CD4-positive, CD25-positive, alpha-beta regulatory T cell (primary cell): Measurements from ENCODE around the gene GRHPR. TPM values are rescaled to one million over a fixed set of nuclear protein-coding genes. Genes with fewer than 3 reads are reported as not detected.
A peak's percentile ranks its signal among the peaks of the same experiment; 100 is the strongest.
"Not testable (repeated sequence)": the region's sequence is repeated elsewhere in the genome, so short reads cannot be mapped to it uniquely, and the experiment has no call there.

Experiments used
- ATAC-seq, 2 donors: fragments of 150-1000 bp; cut with Tn5 transposase; one replicate each; pipeline ENCODE4 v1.10.0; 2021; ENCODE audit warnings: low read depth in 2 of 2, moderate number of reproducible peaks in 2 of 2, moderate library complexity in 1 of 2
- DNase-seq, 3 donors: peaks; one replicate each; pipeline versions ENCODE4 v3.0.0 to v3.0.0-alpha.2; 2012 to 2022; ENCODE audit warnings: mixed read lengths in 1 of 3
- H3K27ac ChIP-seq: one replicate; pipeline ENCODE4 v1.7.0; 2013; ENCODE audit warnings: mild to moderate bottlenecking, low read length; ENCODE audit not compliant: insufficient read depth, poor library complexity, severe bottlenecking
- H3K27me3 ChIP-seq: one replicate; pipeline ENCODE4 v1.7.0; 2013; ENCODE audit warnings: low read length; ENCODE audit not compliant: control insufficient read depth, insufficient read depth
- H3K36me3 ChIP-seq: one replicate; pipeline ENCODE4 v1.7.0; 2013; ENCODE audit warnings: mild to moderate bottlenecking, low read length, moderate library complexity; ENCODE audit not compliant: control insufficient read depth, insufficient read depth
- H3K4me1 ChIP-seq: 2 replicates; pipeline ENCODE4 v1.7.0; 2013; ENCODE audit warnings: mild to moderate bottlenecking, low read length; ENCODE audit not compliant: insufficient read depth, control insufficient read depth, poor library complexity, severe bottlenecking
- H3K4me3 ChIP-seq: one replicate; pipeline ENCODE4 v1.7.0; 2013; ENCODE audit warnings: low read depth, mild to moderate bottlenecking, low read length, moderate library complexity
- H3K9me3 ChIP-seq, 2 experiments: 1 replicate in 1 of 2; 2 replicates in 1 of 2; pipeline ENCODE4 v1.7.0; 2013; ENCODE audit warnings: low read length in 2 of 2, mild to moderate bottlenecking in 1 of 2, moderate library complexity in 1 of 2; ENCODE audit not compliant: control insufficient read depth in 2 of 2
- H3K27ac Mint-ChIP-seq, 3 donors: one replicate each; pipeline ENCODE4 v1.8.0; 2020 to 2022; ENCODE audit warnings: mild to moderate bottlenecking in 3 of 3, mixed read lengths in 3 of 3, moderate library complexity in 2 of 3
- H3K27me3 Mint-ChIP-seq: one replicate; pipeline ENCODE4 v1.8.0; 2022; ENCODE audit warnings: mild to moderate bottlenecking, mixed read lengths
- H3K36me3 Mint-ChIP-seq: one replicate; pipeline ENCODE4 v1.8.0; 2020; ENCODE audit warnings: mixed read lengths
- H3K4me1 Mint-ChIP-seq, 4 donors: one replicate each; pipeline ENCODE4 v1.8.0; 2020 to 2022; ENCODE audit warnings: mixed read lengths in 4 of 4, mild to moderate bottlenecking in 1 of 4
- H3K4me3 Mint-ChIP-seq, 4 donors: one replicate each; pipeline ENCODE4 v1.8.0; 2020 to 2022; ENCODE audit warnings: mild to moderate bottlenecking in 4 of 4, mixed read lengths in 4 of 4, moderate library complexity in 3 of 4
- H3K9me3 Mint-ChIP-seq, 7 donors: one replicate each; pipeline ENCODE4 v1.8.0; 2020 to 2022; ENCODE audit warnings: mixed read lengths in 7 of 7, mild to moderate bottlenecking in 3 of 7, moderate library complexity in 2 of 7
- polyA plus RNA-seq, 4 donors: library from polyadenylated mRNA; unstranded; fragments of 300-500 nt; fragmentation: Illumina TruSeq; gene quantifications; one replicate each; pipeline ENCODE4 v1.2.3, GENCODE V29; 2021
- total RNA-seq: library from RNA; stranded (reverse); gene quantifications from one replicate; pipeline ENCODE4 v1.2.3, GENCODE V29; 2022

GRHPR gene
- total and polyA plus RNA-seq, 5 donors from 2014 or later: 36.6 to 73.9 (median 68.6) TPM

DNA sequence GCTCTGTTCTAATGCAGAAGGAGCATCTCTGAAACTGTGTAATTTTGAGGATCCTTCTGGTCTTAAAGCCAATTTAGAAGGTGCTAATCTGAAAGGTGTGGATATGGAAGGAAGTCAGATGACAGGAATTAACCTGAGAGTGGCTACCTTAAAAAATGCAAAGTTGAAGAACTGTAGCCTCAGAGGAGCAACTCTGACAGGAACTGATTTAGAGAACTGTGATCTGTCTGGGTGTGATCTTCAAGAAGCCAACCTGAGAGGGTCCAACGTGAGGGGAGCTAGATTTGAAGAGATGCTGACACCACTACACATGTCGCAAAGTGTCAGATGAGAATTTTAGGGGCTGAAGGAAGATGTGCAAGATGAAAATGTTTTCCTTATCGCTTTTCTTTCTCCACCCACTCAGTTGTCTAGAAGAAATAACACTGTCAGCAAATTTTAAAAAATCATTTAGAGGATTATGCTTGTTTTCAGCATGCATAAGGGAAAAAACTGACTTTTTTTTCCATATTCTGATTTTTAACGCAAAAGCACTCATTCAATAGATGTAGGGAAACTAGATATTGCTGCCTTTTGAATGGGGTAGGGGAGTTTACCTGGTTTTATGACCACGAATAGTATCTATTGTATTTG lies 55.6 kb downstream of the GRHPR start:
- H3K27me3 Mint-ChIP-seq: peaks cover 39% of the 10 kb centered on the region
- peaks cover 13 to 14% of the 10 kb centered on the region in 2 experiments for H3K9me3 ChIP-seq
- not testable (repeated sequence) for H3K4me3 ChIP-seq, H3K36me3 Mint-ChIP-seq, H3K9me3 Mint-ChIP-seq, H3K27ac Mint-ChIP-seq, DNase-seq, H3K36me3 ChIP-seq, ATAC-seq, H3K4me1 ChIP-seq, H3K4me1 Mint-ChIP-seq, H3K4me3 Mint-ChIP-seq, H3K27ac ChIP-seq
- H3K27me3 ChIP-seq: peaks cover 13% of the 10 kb centered on the region

DNA sequence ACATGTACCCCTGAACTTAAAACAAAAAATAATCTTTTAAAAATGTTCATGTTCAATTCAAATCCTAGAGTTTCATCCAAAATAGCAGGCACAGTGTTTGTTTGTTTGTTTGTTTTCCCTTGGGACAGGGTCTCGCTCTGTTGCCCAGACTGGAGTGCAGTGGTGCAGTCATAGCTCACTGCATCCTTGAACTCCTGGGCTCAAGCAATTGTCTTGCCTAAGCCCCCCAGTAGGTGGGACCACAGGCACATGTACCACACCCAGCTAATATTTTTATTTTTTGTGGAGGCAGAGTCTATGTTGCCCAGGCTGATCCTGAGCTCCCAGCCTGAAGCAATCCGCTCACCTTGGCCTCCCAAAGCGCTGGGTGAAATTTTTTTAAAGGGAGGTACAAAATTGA lies 58.3 kb downstream of the GRHPR start:
- Histone ChIP-seq H3K27me3 (peaks cover 13% of the 10 kb centered on the region), H3K9me3 (no peaks in the 10 kb centered on the region), H3K36me3 (no peaks in the 10 kb centered on the region), H3K4me3 (no peak overlapping the region), H3K27ac (no peak overlapping the region), H3K4me1 (peaks cover 7% of the 10 kb centered on the region)
- H3K27me3 Mint-ChIP-seq: peaks cover 32% of the 10 kb centered on the region
- DNase-seq (no peak), ATAC-seq (no peak)
- peaks cover 0 to 1% (median 0%) of the 10 kb centered on the region in 7 donors for H3K9me3 Mint-ChIP-seq
- H3K4me3 Mint-ChIP-seq: no peak overlapping the region
- peaks cover 5 to 12% (median 10%) of the 10 kb centered on the region in 4 donors for H3K4me1 Mint-ChIP-seq
- H3K27ac Mint-ChIP-seq: no peak overlapping the region
- no peaks in the 10 kb centered on the region for H3K36me3 Mint-ChIP-seq

DNA sequence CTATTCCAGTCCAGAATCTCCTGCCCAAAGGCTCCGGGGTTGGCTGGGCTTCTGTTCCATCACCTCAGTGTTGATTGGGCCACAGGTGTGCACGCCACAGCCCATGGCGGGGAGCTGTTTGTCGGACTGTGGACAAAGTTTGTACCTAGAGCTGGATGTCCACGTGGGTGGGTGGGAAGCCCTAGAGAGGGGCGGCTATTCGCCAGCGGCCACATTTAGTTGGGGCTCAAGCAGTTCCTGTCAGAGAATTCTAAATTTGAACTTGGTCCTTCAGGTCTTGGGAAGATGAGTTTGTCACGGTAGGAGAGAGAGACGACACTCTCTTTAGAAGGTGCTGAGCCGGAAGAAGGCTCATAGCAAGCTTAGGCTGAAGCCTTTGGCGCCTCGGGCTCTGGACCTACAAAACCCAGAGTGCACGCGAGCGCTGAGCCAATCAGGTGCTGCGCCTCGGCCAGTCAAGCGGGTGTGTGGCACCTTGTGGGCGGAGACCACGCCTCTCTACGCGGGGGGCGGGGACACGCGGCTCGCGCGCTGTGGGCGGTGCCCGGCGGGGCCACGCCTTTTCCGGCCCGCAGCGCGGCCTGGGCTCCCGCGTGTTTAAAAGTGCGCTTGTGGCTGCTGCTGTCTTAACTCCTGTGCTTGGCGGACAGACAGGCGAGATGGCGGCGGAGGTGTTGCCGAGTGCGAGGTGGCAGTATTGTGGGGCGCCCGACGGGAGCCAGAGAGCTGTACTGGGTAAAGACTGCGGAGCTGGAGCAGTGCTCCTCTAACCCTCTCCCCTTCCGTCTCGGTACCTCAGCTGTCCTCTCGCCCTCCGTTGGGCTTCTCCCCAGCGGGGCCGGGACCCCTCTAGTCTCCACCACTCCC lies 63.1 kb downstream of the GRHPR start, which contains the start of gene POLR1E:
TSS of gene POLR1E (plus strand) at position 560 of the 867 bp plus-strand sequence. CDS start at position 660, 100 bp downstream.
- peak within 1 kb of the TSS; percentile 78 for H3K4me3 ChIP-seq
- peak within 1 kb of the TSS; percentile 95 to 97 (median 96) for H3K27ac Mint-ChIP-seq
- DNase-seq: peak; percentile 93 to 98 (median 96)
- peaks cover 33% of the 10 kb centered on the region for H3K4me1 ChIP-seq
- peak within 1 kb of the TSS; percentile 94 to 97 (median 96) for H3K4me3 Mint-ChIP-seq
- peaks cover 5 to 49% (median 34%) of the 10 kb centered on the region in 4 donors for H3K4me1 Mint-ChIP-seq
- peaks cover 15% of the 10 kb centered on the region for H3K36me3 Mint-ChIP-seq
- peak; percentile 98 for ATAC-seq
- H3K9me3 Mint-ChIP-seq: peaks cover 0 to 2% (median 0%) of the 10 kb centered on the region in 7 donors
- H3K27me3 ChIP-seq: peaks cover 6% of the 10 kb centered on the region
- peaks cover 11% of the 10 kb centered on the region for H3K27me3 Mint-ChIP-seq
- H3K27ac ChIP-seq: peak within 1 kb of the TSS; percentile 75
- peaks cover 19% of the 10 kb centered on the region for H3K36me3 ChIP-seq
- H3K9me3 ChIP-seq: no peaks in the 10 kb centered on the region

DNA sequence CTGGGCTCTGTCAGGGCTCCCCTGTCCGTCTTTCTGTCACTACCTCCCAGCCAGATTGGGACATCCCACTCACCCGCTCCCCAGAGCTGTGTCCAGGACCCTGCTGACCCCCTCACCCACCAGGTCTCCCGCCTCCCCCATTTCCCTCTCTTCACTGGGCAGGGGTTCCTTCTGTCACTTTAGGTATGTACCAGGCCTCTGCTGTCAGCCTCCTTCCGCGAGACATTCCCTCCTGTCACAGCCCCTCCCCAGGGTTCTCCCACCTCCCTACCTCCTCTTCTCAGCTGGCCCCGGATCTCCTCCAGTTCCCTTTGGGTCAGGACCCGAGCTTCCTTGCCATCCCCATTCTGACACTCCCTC lies 63.7 kb downstream of the GRHPR start:
- Histone ChIP-seq H3K4me1 (peaks cover 33% of the 10 kb centered on the region), H3K9me3 (no peaks in the 10 kb centered on the region), H3K36me3 (peaks cover 25% of the 10 kb centered on the region), H3K4me3 (peak overlapping the region; percentile 78), H3K27ac (peak overlapping the region; percentile 66), H3K27me3 (peaks cover 5% of the 10 kb centered on the region)
- Mint-ChIP-seq H3K27ac (peak overlapping the region; percentile 95 to 97 (median 96)), H3K4me3 (peak overlapping the region; percentile 94 to 97 (median 96)), H3K9me3 (peaks cover 0 to 2% (median 0%) of the 10 kb centered on the region in 7 donors), H3K36me3 (peaks cover 18% of the 10 kb centered on the region), H3K27me3 (peaks cover 11% of the 10 kb centered on the region), H3K4me1 (peaks cover 5 to 55% (median 38%) of the 10 kb centered on the region in 4 donors)
- ATAC-seq (no peak), DNase-seq (no peak)

Other genes starting within 250 kb of the GRHPR start
- gene ZBTB5, start 42.8 kb downstream of the GRHPR start, total RNA-seq: 13.5 TPM
- 1 to 10 TPM in 2 of 4 donors, under 1 TPM in 2; 0.22 to 1.6 (median 1.2) TPM for gene ZBTB5, start 42.8 kb downstream of the GRHPR start, polyA plus RNA-seq
- gene POLR1E, start 63.3 kb downstream of the GRHPR start, total RNA-seq: 26.9 TPM
- 10 to 100 TPM; 11.2 to 18.3 (median 13.2) TPM for gene POLR1E, start 63.3 kb downstream of the GRHPR start, polyA plus RNA-seq
- 2.4 TPM for gene FBXO10, start 153.7 kb downstream of the GRHPR start, total RNA-seq
- 1 to 10 TPM in 1 of 4 donors, under 1 TPM in 3; 0.40 to 1.0 (median 0.68) TPM for gene FBXO10, start 153.7 kb downstream of the GRHPR start, polyA plus RNA-seq
- 31.9 TPM for gene TOMM5, start 169.9 kb downstream of the GRHPR start, total RNA-seq
- gene TOMM5, start 169.9 kb downstream of the GRHPR start, polyA plus RNA-seq: 100 to 1,000 TPM; 146 to 198 (median 168) TPM
- not detected for gene FRMPD1, start 228.3 kb downstream of the GRHPR start, total RNA-seq
- gene FRMPD1, start 228.3 kb downstream of the GRHPR start, polyA plus RNA-seq: not detected